Neuron (in vitro differentiated cells): ENCODE measurements around the gene C4orf50.

Source experiments
- H2AFZ ChIP-seq: one replicate; pipeline ENCODE4 v1.6.1; 2013; ENCODE audit warnings: low read depth, mild to moderate bottlenecking, inconsistent platforms, low read length, moderate library complexity
- H3K27me3 ChIP-seq: one replicate; pipeline ENCODE4 v1.6.1; 2013; ENCODE audit warnings: low read length; ENCODE audit not compliant: insufficient read depth
- H3K36me3 ChIP-seq: one replicate; pipeline ENCODE4 v1.6.1; 2013; ENCODE audit warnings: low read length; ENCODE audit not compliant: insufficient read depth
- H3K4me1 ChIP-seq: one replicate; pipeline ENCODE4 v1.6.1; 2013; ENCODE audit warnings: low read length; ENCODE audit not compliant: insufficient read depth
- H3K4me3 ChIP-seq: 2 replicates; pipeline ENCODE4 v1.5.1; 2013; ENCODE audit warnings: mild to moderate bottlenecking, low read length, moderate library complexity
- H3K9me3 ChIP-seq: one replicate; pipeline ENCODE4 v1.6.1; 2013; ENCODE audit warnings: low read length

Gene C4orf50

GRCh38 chr4:5963611-5964010, 54.6 kb downstream of the C4orf50 start:
- Histone ChIP-seq H3K4me3 (no peak overlapping the region), H3K27me3 (peaks cover 23% of the 10 kb centered on the region), H3K4me1 (no peaks in the 10 kb centered on the region), H3K9me3 (no peaks in the 10 kb centered on the region), H3K36me3 (no peaks in the 10 kb centered on the region), H2AFZ (no peak overlapping the region)

GRCh38 chr4:5962416-5962815, 55.8 kb downstream of the C4orf50 start:
- peaks cover 22% of the 10 kb centered on the region for H3K27me3 ChIP-seq
- no peaks in the 10 kb centered on the region for H3K9me3 ChIP-seq
- H3K36me3 ChIP-seq = no peaks in the 10 kb centered on the region
- no peak overlapping the region for H3K4me3 ChIP-seq
- H2AFZ ChIP-seq = no peak overlapping the region
- H3K4me1 ChIP-seq = no peaks in the 10 kb centered on the region

GRCh38 chr4:5960252-5960880, 57.9 kb downstream of the C4orf50 start:
- H3K9me3 ChIP-seq = no peaks in the 10 kb centered on the region
- no peaks in the 10 kb centered on the region for H3K36me3 ChIP-seq
- no peak overlapping the region for H2AFZ ChIP-seq
- H3K4me1 ChIP-seq = peaks cover 6% of the 10 kb centered on the region
- no peak overlapping the region for H3K4me3 ChIP-seq
- H3K27me3 ChIP-seq = peaks cover 22% of the 10 kb centered on the region

- Histone ChIP-seq H3K9me3 (no peaks in the 10 kb centered on the region), H3K4me1 (peaks cover 6% of the 10 kb centered on the region), H3K36me3 (no peaks in the 10 kb centered on the region), H2AFZ (no peak overlapping the region), H3K4me3 (no peak overlapping the region), H3K27me3 (peaks cover 22% of the 10 kb centered on the region)
Observed at GRCh38 chr4:5959211-5959982, 58.8 kb downstream of the C4orf50 start.

DNA sequence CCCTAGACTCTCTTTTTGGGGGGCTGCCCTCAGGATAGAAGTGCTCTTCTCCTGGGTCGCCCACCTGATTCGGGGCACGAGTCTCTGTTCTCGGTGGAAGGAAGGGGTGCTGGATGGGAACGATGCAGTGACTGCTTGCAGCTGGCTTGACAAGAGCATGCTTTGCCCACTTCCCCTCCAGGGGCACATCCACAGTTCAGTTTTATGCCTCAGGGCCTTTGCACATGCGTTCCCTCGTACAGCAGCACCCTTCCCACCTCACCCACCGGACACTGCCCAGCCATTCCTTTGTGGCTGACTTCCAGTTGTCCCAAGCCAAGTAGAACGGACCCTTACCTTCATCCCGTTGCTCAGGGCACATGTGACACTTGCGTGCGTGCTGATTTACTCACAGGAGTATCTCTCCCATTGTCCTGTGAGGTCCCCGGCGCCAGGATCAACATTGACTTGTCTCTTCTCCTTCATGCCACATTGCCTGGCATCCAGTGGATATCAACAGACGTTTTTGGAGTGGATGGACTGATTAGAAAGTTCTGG, 60.0 kb downstream of the C4orf50 start:
- no peaks in the 10 kb centered on the region for H3K36me3 ChIP-seq
- H2AFZ ChIP-seq = no peak overlapping the region
- peaks cover 24% of the 10 kb centered on the region for H3K27me3 ChIP-seq
- H3K4me1 ChIP-seq = peaks cover 6% of the 10 kb centered on the region
- no peaks in the 10 kb centered on the region for H3K9me3 ChIP-seq
- no peak overlapping the region for H3K4me3 ChIP-seq

DNA sequence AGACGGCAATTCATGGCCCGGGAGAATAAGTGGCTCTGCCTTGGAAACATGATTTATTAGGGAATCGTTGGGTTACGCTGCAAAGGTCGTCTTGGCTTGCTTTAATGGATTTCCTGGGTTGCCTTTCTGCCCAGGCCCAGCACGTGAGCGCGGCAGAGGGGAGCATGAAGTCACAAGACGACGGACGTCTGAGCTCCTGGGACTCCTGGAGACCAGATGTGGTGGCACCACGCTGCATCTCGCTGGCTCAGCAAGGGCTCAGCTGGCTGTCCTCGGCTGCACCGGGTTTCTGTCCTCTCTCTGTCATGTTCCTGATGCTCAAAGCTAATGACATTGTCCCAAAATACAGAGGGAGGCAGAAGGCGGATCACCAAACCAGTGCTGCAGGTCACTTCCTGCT, 61.2 kb downstream of the C4orf50 start:
- no peaks in the 10 kb centered on the region for H3K36me3 ChIP-seq
- no peaks in the 10 kb centered on the region for H3K9me3 ChIP-seq
- H3K4me3 ChIP-seq = no peak overlapping the region
- peaks cover 6% of the 10 kb centered on the region for H3K4me1 ChIP-seq
- no peak overlapping the region for H2AFZ ChIP-seq
- peaks cover 23% of the 10 kb centered on the region for H3K27me3 ChIP-seq

- H3K9me3 ChIP-seq = no peaks in the 10 kb centered on the region
- H3K27me3 ChIP-seq = peaks cover 19% of the 10 kb centered on the region
Observed at GRCh38 chr4:5956285-5957021, 61.8 kb downstream of the C4orf50 start.

GRCh38 chr4:5955856-5956255, 62.4 kb downstream of the C4orf50 start:
- no peaks in the 10 kb centered on the region for H3K9me3 ChIP-seq
- peaks cover 17% of the 10 kb centered on the region for H3K27me3 ChIP-seq
- no peak overlapping the region for H2AFZ ChIP-seq
- H3K4me1 ChIP-seq = peaks cover 6% of the 10 kb centered on the region
- H3K4me3 ChIP-seq = no peak overlapping the region
- no peaks in the 10 kb centered on the region for H3K36me3 ChIP-seq

More at GRCh38 chr4:5956285-5957021, 61.8 kb downstream of the C4orf50 start:
- H3K4me1 ChIP-seq = peaks cover 6% of the 10 kb centered on the region
- no peak overlapping the region for H2AFZ ChIP-seq
- H3K36me3 ChIP-seq = no peaks in the 10 kb centered on the region
- H3K4me3 ChIP-seq = no peak overlapping the region

- peaks cover 6% of the 10 kb centered on the region for H3K4me1 ChIP-seq
- no peak overlapping the region for H2AFZ ChIP-seq
- H3K27me3 ChIP-seq = peaks cover 14% of the 10 kb centered on the region
- no peaks in the 10 kb centered on the region for H3K9me3 ChIP-seq
- H3K4me3 ChIP-seq = no peak overlapping the region
- H3K36me3 ChIP-seq = no peaks in the 10 kb centered on the region
Observed at GRCh38 chr4:5955201-5955821, 62.9 kb downstream of the C4orf50 start.

DNA sequence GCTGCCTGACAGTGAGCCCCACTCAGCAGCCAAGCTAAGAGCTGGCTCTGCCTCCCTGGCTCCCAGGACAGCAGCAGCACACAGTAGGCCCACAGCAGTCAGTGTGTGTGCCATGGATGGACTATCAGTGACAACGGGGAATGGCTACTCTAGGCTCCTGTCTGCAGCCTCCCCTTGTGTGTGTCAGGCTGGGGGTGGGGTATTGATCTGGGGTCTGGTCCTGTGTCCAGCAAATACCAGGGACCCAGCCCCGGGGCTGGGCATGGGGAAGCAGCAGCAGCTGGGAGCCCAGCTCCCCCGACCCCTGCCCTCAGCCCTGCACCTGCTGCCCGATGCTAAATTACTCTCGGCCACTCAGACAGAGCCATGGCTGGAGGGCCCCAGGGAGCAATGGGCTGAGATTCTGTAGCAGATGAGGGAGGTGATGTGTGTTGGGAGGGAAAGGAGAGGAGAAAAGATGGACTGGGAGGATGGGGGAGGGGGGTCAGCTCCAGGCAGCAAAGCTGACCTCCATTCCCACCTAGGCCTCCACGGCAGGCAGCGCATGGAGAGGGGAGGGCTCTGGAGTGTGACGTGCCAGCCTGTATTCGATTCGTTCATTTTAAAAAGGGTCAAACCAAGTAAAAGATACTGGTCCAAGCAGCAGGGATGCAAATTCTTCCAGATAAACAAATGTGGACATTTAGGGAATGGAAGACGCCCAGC, 64.0 kb downstream of the C4orf50 start:
- Histone ChIP-seq H3K4me3 (no peak overlapping the region), H2AFZ (no peak overlapping the region), H3K9me3 (no peaks in the 10 kb centered on the region), H3K27me3 (peaks cover 9% of the 10 kb centered on the region), H3K36me3 (no peaks in the 10 kb centered on the region), H3K4me1 (peaks cover 6% of the 10 kb centered on the region)

GRCh38 chr4:5952975-5953951, 65.0 kb downstream of the C4orf50 start:
- no peak overlapping the region for H2AFZ ChIP-seq
- H3K27me3 ChIP-seq = peaks cover 8% of the 10 kb centered on the region
- no peaks in the 10 kb centered on the region for H3K9me3 ChIP-seq
- peaks cover 6% of the 10 kb centered on the region for H3K4me1 ChIP-seq
- H3K4me3 ChIP-seq = no peak overlapping the region
- H3K36me3 ChIP-seq = no peaks in the 10 kb centered on the region
